ENCODE data around the gene ZNF524. TPM values are rescaled to one million over a fixed set of nuclear protein-coding genes. Genes with fewer than 3 reads are reported as not detected.

Gene ZNF524
- total and polyA plus RNA-seq, 9 of the 15 experiments (the other 6 are each of a cell fraction or from before 2014, with no cell fraction given), result 0.08 to 15.6 (median 2.9) TPM

GRCh38 chr19:55640043-55640576, 40.0 kb downstream of the ZNF524 start (continued):
- no peak for TF ChIP-seq ZNF444 (CRISPR knock-in tag; IDR thresholded peaks at IDR 0.05)
- no peak for TF ChIP-seq TCFL5 (CRISPR knock-in tag; conservative IDR thresholded peaks at IDR 0.05)
- TF ChIP-seq CCAR2 (IDR thresholded peaks at IDR 0.05; ENCODE audit: low read depth, low read length), result no peak
- peak; percentile 38; the same call in 1 of the 2 replicates for TF ChIP-seq MTF1 (CRISPR knock-in tag; IDR thresholded peaks at IDR 0.05; ENCODE audit: borderline replicate concordance)
- no peak for TF ChIP-seq ETS2 (tag; IDR thresholded peaks at IDR 0.05; ENCODE audit: borderline replicate concordance, poor library complexity, severe bottlenecking)
- TF ChIP-seq HES1 (IDR thresholded peaks at IDR 0.05; ENCODE audit: low read depth), result no peak
- no peak for TF ChIP-seq ZC3H8 (IDR thresholded peaks at IDR 0.05)
- no peak for TF ChIP-seq GABPA (tag; conservative IDR thresholded peaks at IDR 0.05; ENCODE audit: low read depth)
- no peak for TF ChIP-seq TFAM (CRISPR knock-in tag; conservative IDR thresholded peaks at IDR 0.05)
- no peak for TF ChIP-seq ZBTB7A (IDR thresholded peaks at IDR 0.05; ENCODE audit: borderline replicate concordance, control insufficient read depth, low read depth, low read length)
- peak; percentile 54 for TF ChIP-seq SP1 (CRISPR knock-in tag; IDR thresholded peaks at IDR 0.05)
- TF ChIP-seq ZNF780A (CRISPR knock-in tag; IDR thresholded peaks at IDR 0.05), result no peak
- TF ChIP-seq ZNF699 (CRISPR knock-in tag; IDR thresholded peaks at IDR 0.05; ENCODE audit: insufficient replicate concordance), result no peak
- TF ChIP-seq POLR2AphosphoS2 (IDR thresholded peaks at IDR 0.05; ENCODE audit: low read length), result no peak
- no peak for TF ChIP-seq KLF13 (tag; IDR thresholded peaks at IDR 0.05; ENCODE audit: borderline replicate concordance, low read depth)
- TF ChIP-seq RBM25 (IDR thresholded peaks at IDR 0.05; ENCODE audit: low read depth, low read length, severe bottlenecking), result no peak
- TF ChIP-seq BCLAF1 (IDR thresholded peaks at IDR 0.05; ENCODE audit: borderline replicate concordance in 1 of 2, control insufficient read depth in 1 of 2, low read depth in 2 of 2, low read length in 1 of 2), result no peak
- no peak for TF ChIP-seq ZNF384 (IDR thresholded peaks at IDR 0.05; ENCODE audit: low read depth, low read length)
- TF ChIP-seq GMEB1 (CRISPR knock-in tag; IDR thresholded peaks at IDR 0.05), result 0 out of 2 replicates have a peak, but pooled peaks have one; percentile 22
- TF ChIP-seq KLF6 (CRISPR knock-in tag; IDR thresholded peaks at IDR 0.05; ENCODE audit: borderline replicate concordance), result peak; percentile 46; the same call in 1 of the 2 replicates
- TF ChIP-seq POLR3A (IDR thresholded peaks at IDR 0.05; ENCODE audit: borderline replicate concordance, extremely low read depth, insufficient read depth, insufficient read length), result no peak
- no peak for TF ChIP-seq POLR2AphosphoS5 (IDR thresholded peaks at IDR 0.05; ENCODE audit: control insufficient read depth, insufficient read depth, low read depth, low read length)
- no peak for TF ChIP-seq ZNF830 (CRISPR knock-in tag; IDR thresholded peaks at IDR 0.05)
